NCI-H1930 (cell line): ENCODE measurements around the gene HIPK1.
"Not testable (repeated sequence)": the region's sequence is repeated elsewhere in the genome, so short reads cannot be mapped to it uniquely, and the experiment has no call there.

Experiments used
- DNase-seq, 2 experiments: peaks; one replicate each; lab custom pipeline; 2025; lab: John Stamatoyannopoulos, UW

Gene HIPK1

DNA sequence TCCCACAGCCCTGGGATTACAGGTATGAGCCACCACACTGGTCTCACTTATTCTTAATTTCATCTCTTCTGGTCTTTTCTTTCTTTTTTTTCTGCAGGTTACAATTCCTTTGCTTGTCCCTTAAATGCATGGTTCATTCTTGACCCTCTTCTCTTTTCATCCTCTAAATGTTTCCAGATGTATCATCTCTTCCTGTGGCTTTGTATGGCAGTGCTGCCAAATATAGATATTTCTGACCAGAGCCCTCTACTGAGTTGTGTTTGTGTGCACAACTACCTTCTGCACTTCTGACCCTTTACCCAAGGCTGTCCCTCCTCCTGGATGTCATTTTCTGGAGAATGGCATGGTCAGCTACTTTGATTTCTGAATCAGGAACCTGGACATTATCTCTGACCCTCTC is 82.7 kb downstream of the HIPK1 start:
- no peak for DNase-seq

DNA sequence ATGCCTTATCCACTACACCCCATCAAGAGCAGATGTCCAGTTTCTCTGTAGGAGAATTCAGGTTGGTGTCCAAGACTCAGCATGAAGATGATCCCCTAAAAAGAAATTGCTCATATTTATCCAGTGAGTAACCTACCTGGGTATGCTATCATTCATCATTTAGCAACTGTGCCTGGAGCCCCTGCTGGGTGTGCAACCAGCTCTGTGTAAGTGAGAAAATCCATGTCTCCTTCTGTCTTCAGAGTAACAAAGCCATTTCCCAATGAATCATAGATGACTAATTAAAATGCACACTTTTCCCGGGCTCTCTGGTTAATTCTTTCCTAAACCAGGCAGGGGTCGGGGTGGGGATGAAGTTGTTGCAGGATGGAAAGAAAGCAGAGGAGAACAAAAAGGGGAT is 86.0 kb downstream of the HIPK1 start:
- DNase-seq = no peak

DNA sequence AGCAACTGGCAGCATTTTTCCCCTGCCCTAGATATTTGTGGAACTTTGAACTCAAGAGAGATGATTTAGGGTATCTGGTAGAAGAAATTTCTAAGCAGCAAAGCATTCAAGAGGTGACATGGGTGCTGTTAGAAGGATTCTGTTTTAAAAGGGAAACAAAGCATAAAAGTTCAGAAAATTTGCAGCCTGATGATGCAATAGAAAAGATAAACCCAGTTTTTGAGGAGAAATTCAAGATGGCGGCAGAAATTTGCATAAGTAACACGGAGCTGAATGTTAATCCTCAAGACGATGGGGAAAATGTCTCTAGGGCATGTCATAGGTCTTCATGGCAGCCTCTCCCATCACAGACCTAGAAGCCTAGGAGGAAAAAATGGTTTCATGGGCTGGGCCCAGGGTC is 90.6 kb downstream of the HIPK1 start:
- not testable (repeated sequence) for DNase-seq

DNA sequence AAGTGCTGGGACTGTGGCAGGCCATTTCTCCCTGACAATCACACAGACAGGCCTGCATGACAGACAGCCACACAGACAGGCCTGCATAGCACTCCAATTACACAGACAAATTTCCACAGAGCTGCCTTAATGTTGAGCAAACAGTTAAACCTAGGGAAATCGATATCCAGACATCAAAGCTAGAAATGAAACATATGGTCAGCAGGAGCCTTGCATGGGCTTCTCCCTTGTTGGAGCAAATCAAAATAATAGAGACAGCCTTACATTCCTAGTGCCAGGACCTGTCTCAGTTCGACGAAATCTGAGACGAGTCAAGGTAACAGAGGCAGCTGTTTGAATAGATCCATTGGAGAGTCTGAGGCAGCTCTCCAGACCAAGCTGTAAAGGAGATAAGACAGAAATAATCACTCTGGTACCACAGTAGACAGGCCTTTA is 92.6 kb downstream of the HIPK1 start:
- no peak for DNase-seq

DNA sequence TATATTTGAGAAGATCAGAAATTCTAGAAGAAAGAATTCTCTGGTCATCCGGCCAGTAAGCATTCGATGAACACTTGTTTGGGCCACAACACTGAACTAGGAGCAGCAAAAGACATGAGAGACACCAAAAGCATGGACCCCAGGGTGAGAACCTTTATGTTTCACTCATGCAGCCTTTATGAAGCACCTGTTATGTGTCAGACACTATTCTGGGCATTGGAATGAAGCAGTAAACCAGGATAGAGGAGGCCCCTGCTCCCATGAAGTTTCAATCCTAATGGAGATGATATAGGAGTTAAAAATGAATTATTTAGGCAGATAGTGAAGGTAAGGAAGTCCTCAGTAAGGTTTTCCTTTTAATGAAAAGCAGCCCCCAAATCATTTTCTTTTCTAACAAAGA is 93.8 kb downstream of the HIPK1 start:
- DNase-seq = no peak

DNA sequence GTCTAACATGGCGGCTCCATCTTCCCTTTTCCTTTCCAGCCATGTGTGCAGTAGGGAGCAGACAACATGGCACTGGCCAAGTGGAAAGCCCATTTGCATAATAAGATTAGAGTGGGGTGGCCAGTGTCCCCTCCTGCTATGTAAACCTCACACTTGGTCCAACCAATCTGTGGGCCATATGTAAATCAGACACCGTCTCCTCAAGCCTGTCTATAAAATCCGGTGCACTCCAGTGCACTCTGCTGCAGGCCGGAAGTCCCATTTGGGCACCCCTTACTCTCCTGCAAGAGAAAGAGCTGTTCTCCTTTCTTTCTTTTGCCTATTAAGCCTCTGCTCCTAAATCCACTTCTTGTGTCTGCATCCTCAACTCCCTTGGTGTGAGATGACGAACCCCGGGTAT is 94.3 kb downstream of the HIPK1 start:
- DNase-seq = no peak

DNA sequence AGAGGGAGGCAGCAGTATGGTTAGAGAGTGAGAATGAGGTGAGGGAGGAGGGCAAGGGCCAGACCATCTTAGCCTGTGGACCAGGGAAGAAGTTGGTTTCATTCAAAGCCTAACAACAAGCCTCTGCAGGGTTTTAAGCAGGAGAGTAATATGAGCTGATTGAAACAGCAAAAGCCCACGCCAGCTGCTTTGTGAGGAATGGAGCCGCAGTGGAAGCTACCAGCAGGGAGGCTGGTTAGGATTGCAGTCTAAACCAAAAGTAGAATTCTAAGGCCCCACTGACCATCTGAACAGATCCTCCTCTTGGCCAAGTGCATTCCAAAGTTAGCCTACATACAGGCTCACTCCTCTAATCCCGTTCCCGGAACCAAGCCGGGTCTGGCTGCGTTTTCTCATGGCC is 94.9 kb downstream of the HIPK1 start:
- DNase-seq = no peak

DNA sequence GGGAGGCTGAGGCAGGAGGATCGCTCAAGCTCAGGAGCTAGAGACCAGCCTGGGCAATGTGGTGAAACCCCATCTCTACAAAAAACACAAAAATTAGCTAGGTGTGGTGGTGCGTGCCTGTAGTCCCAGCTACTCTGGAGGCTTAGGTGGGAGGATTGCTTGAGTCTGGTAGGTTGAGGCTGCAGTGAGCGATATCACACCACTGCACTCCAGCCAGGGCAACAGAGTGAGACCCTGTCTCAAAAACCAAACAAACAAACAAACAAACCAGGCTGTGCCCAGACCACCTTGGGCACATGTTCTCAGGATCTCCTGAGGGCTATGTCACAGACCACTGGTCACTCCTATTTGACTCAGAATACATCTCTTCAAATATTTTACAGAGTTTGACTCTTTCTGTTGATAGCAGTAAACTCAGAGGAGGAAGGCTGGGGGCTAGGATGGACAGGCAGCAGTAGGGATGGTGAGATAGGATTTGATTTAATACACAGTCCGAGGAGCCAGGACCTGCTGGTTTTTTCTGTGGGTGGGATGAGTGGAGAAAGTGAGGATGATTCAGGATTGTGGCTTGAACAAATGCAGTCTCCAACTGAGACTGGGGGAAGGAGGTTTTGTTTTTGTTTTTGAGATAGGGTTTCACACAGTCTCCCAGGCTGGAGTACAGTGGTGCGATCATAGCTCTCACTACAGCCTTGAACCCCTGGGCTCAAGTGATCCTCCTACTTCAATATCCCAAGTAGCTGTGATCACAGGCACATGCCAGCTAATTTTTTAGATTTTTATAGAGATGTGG is 96.7 kb downstream of the HIPK1 start:
- DNase-seq = no peak

DNA sequence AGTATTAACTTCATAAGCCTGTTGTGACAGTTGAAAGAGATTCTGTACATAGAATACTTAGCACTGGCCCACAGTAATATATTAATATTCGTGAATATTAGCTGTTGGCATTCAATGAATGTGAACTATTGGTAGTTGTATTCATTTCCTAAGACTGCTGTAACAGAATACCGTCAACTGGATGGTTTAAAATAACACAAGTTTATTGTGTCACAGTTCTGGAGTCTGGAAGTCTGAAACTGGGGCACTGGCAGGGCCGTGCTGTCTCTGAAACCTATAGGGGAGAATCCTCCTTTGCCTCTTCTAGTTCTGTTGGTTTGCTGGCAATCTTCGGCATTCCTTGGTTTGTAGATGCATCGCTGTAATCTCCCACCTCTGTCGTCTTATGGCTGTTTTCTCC is 97.7 kb downstream of the HIPK1 start:
- DNase-seq = no peak
